ENCODE data around the gene ZNF597.

DNA sequence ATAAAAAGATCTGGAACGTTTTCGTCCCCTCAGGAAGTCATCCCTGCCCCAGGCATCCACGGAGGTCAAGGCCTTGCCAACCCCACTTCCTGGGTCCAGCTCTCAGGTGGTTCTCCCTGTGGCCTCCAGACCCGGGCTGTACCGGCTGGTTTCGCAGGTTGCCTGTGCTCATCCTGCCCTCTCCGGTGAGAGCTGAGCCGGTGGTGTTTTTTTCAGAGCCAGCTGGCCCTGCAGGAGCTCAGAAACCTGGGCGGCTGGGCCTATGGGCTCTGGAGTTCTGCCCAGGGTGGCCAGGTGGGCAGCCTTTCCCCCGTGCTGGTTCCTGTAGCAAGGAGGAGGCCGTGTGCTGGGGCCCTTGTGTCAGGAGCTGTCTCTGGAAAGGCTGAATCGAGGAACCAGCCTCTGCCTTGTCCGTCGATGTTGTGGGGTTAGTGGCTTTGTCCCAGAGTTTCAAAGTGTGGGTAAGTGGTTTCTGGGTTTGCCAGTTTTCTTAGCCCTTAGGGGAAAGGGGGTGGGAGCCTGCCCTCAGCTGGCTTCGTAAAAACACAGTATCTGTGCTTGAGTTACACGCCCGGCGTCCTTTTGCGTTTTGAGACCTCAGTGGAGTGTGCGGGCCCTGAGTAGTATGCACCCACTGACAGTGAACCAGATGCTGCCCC lies 28.3 kb upstream of the ZNF597 start:
- TF ChIP-seq EZH2 (IDR thresholded peaks at IDR 0.05): no peak
- TF ChIP-seq POLR2AphosphoS5 (IDR thresholded peaks at IDR 0.05; ENCODE audit: borderline replicate concordance, low read depth, low read length): no peak
- no peak for TF ChIP-seq FOXP2 (optimal IDR thresholded peaks at IDR 0.05; ENCODE audit: control extremely low read depth, extremely low read length, insufficient read depth)
